K562 (cell line): ENCODE results near the gene BAIAP2. TPM values are rescaled to one million over a fixed set of nuclear protein-coding genes. Genes with fewer than 3 reads are reported as not detected.

Source experiments
- CTBP1 ChIP-seq: fragments of 450-650 bp; IDR thresholded peaks from 2 replicates; pipeline ENCODE4 v1.6.1; 2016; ENCODE audit warnings: borderline replicate concordance
- ESRRB ChIP-seq: fragments of 250-450 bp; sonication (Bioruptor Pico); IDR thresholded peaks from 2 replicates; pipeline ENCODE4 v1.5.0; 2020; ENCODE audit warnings: mild to moderate bottlenecking, moderate library complexity, borderline replicate concordance
- GABPA ChIP-seq: fragments of 200-800 bp; sonication (Bioruptor generic); conservative IDR thresholded peaks from 2 replicates; pipeline ENCODE4 v1.6.1; 2016; ENCODE audit warnings: low read depth, missing genetic modification characterization, missing compliant biosample characterization
- IRF9 ChIP-seq: fragments of 450-650 bp; IDR thresholded peaks from 2 replicates; pipeline ENCODE4 v1.6.1; 2016; ENCODE audit warnings: missing biosample characterization, missing genetic modification characterization
- NBN ChIP-seq: fragments of 450-650 bp; IDR thresholded peaks from 2 replicates; pipeline ENCODE4 v1.6.1; 2016; ENCODE audit warnings: low read depth, mild to moderate bottlenecking
- PHF8 ChIP-seq: fragments of 200-600 bp; sonication (generic); IDR thresholded peaks from 2 replicates; pipeline ENCODE4 v1.6.1; 2012; ENCODE audit warnings: mixed run types, mild to moderate bottlenecking, inconsistent platforms, low read length, moderate library complexity, borderline replicate concordance
- RBFOX2 ChIP-seq: fragments of 200-400 bp; formaldehyde crosslinking; IDR thresholded peaks from 2 replicates; pipeline ENCODE4 v1.6.1; 2017; ENCODE audit warnings: low read depth, mild to moderate bottlenecking, low read length, moderate library complexity
- SMC3 ChIP-seq: conservative IDR thresholded peaks from 2 replicates; pipeline ENCODE4 v1.6.1; 2011; ENCODE audit warnings: low read depth, low read length, improper control_type of control experiment; ENCODE audit not compliant: insufficient read depth
- SREBF1 ChIP-seq: fragments of 150-350 bp; IDR thresholded peaks from 2 replicates; pipeline ENCODE4 v1.6.1; 2014; ENCODE audit warnings: antibody characterized with exemption, low read depth, low read length, borderline replicate concordance
- TBL1XR1 ChIP-seq, 2 experiments: IDR thresholded peaks; 2 replicates each; pipeline ENCODE4 v1.6.1; 2012; ENCODE audit warnings: improper control_type of control experiment in 2 of 2, low read length in 2 of 2, mild to moderate bottlenecking in 1 of 2
- THRAP3 ChIP-seq: fragments of 450-650 bp; IDR thresholded peaks from 2 replicates; pipeline ENCODE4 v1.6.1; 2016; ENCODE audit warnings: mild to moderate bottlenecking, inconsistent platforms, borderline replicate concordance
- XRCC4 ChIP-seq: IDR thresholded peaks from one replicate; pipeline ENCODE4 v1.6.1; 2011; ENCODE audit not compliant: insufficient read depth, insufficient read length; ENCODE audit errors: extremely low read depth
- polyA plus RNA-seq, 8 experiments: library from polyadenylated mRNA; depleted of rRNA in 4 of 8; stranded (reverse) in 5 of 8; unstranded in 3 of 8; fragments of >200 nt; fragmentation: Nextera tagmentation in 2 of 8; fragmentation: Illumina TruSeq in 1 of 8; extraction: Ambion mirVana in 2 of 8; extraction: Trizol in 1 of 8; gene quantifications; 2 replicates each; pipeline versions ENCODE4 v1.2.1 to v1.2.3, GENCODE V29; 2011 to 2014; ENCODE audit warnings: inconsistent platforms in 1 of 8, missing spikeins in 1 of 8
- total RNA-seq, 7 experiments: library from RNA; depleted of rRNA in 6 of 7; stranded (reverse); fragments of >200 nt in 6 of 7; fragmentation: Illumina TruSeq in 2 of 7; extraction: Trizol in 2 of 7; gene quantifications; 2 replicates each; pipeline versions ENCODE4 v1.2.1 to v1.2.3, GENCODE V29; 2011 to 2021; ENCODE audit warnings: low replicate concordance in 1 of 7
- TF ChIP-seq, protein P1 (sequence below), 2 experiments: fragments of 450-650 bp; IDR thresholded peaks; 2 replicates each; pipeline ENCODE4 v1.6.1; 2016; ENCODE audit warnings: mild to moderate bottlenecking in 2 of 2, borderline replicate concordance in 1 of 2, low read depth in 1 of 2, moderate library complexity in 1 of 2
- TF ChIP-seq, protein P2 (sequence below): fragments of 200-400 bp; formaldehyde crosslinking; IDR thresholded peaks from 2 replicates; pipeline ENCODE4 v1.6.1; 2017; ENCODE audit warnings: mild to moderate bottlenecking, low read depth, low read length, moderate library complexity

The BAIAP2 gene
- total and polyA plus RNA-seq, 9 of the 15 experiments (the other 6 are each of a cell fraction or from before 2014, with no cell fraction given): 2.3 to 51.6 (median 18.4) TPM

GRCh38 chr17:81057079-81057730 lies 22.3 kb downstream of the BAIAP2 start (continued):
- TF ChIP-seq, protein P1, sequence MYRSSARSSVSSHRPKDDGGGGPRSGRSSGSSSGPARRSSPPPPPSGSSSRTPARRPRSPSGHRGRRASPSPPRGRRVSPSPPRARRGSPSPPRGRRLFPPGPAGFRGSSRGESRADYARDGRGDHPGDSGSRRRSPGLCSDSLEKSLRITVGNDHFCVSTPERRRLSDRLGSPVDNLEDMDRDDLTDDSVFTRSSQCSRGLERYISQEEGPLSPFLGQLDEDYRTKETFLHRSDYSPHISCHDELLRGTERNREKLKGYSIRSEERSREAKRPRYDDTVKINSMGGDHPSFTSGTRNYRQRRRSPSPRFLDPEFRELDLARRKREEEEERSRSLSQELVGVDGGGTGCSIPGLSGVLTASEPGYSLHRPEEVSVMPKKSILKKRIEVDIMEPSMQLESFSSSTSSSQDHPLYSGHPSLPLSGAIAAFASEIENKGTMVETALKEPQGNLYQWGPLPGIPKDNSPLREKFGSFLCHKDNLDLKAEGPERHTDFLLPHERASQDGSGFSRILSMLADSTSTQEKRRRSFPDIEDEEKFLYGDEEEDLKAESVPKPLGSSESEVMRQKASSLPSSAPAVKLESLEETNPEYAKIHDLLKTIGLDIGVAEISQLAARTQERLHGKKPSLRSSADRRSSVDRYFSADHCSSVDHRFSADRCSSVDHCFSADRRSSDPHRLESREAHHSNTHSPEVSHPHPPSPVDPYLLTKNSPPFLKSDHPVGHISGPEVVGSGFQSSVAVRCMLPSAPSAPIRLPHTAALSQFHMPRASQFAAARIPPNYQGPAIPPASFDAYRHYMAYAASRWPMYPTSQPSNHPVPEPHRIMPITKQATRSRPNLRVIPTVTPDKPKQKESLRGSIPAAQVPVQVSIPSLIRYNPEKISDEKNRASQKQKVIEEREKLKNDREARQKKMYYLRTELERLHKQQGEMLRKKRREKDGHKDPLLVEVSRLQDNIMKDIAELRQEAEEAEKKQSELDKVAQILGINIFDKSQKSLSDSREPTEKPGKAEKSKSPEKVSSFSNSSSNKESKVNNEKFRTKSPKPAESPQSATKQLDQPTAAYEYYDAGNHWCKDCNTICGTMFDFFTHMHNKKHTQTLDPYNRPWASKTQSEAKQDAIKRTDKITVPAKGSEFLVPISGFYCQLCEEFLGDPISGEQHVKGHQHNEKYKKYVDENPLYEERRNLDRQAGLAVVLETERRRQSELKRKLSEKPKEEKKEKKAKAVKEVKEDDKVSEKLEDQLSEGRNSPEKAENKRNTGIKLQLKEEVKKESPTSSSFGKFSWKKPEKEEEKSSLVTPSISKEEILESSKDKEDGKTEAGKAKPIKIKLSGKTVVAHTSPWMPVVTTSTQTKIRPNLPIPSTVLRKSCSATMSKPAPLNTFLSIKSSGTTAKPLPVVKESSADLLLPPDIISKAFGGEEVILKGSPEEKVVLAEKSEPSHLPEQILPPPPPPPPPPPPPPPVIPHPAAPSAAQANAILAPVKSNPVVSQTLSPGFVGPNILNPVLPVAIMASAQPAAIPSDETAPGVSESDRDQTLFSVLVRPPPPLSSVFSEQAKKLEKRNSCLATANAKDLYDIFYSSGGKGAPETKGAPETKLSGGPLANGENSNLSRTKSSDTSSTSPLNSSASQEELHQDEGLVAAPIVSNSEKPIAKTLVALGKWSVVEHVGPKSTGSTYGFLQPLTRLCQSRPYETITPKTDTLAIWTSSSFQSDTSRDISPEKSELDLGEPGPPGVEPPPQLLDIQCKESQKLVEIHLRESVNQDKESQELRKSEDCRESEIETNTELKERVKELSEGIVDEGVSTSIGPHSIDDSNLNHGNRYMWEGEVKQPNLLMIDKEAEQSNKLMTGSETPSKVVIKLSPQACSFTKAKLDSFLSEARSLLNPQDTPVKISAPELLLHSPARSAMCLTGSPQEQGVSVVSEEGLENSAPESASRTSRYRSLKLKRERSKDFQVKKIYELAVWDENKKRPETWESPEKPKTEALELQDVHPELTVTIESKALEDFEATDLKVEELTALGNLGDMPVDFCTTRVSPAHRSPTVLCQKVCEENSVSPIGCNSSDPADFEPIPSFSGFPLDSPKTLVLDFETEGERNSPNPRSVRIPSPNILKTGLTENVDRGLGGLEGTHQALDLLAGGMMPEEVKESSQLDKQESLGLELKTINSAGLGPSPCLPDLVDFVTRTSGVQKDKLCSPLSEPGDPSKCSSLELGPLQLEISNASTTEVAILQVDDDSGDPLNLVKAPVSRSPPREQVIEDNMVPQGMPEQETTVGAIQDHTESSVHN (IDR thresholded peaks at IDR 0.05; ENCODE audit: borderline replicate concordance in 1 of 2, low read depth in 1 of 2): peak in 1 of 2 experiments; percentile 48; a peak in 1 of 4 replicates
- TF ChIP-seq XRCC4 (no peak), ESRRB (CRISPR knock-in tag) (no peak), NBN (peak; percentile 66; the same call in 1 of the 2 replicates), GABPA (tag) (peak; percentile 31; the same call in 1 of the 2 replicates), TBL1XR1 (IDR thresholded peaks at IDR 0.05; ENCODE audit: low read length in 2 of 2) (peak in 1 of 2 experiments; percentile 62; a peak in 1 of 4 replicates), RBFOX2 (0 out of 2 replicates have a peak, but pooled peaks have one; percentile 24), PHF8 (no peak), CTBP1 (peak; percentile 96), SREBF1 (no peak), THRAP3 (no peak), SMC3 (0 out of 2 replicates have a peak, but pooled peaks have one; percentile 13), IRF9 (no peak)
- TF ChIP-seq, protein P2, sequence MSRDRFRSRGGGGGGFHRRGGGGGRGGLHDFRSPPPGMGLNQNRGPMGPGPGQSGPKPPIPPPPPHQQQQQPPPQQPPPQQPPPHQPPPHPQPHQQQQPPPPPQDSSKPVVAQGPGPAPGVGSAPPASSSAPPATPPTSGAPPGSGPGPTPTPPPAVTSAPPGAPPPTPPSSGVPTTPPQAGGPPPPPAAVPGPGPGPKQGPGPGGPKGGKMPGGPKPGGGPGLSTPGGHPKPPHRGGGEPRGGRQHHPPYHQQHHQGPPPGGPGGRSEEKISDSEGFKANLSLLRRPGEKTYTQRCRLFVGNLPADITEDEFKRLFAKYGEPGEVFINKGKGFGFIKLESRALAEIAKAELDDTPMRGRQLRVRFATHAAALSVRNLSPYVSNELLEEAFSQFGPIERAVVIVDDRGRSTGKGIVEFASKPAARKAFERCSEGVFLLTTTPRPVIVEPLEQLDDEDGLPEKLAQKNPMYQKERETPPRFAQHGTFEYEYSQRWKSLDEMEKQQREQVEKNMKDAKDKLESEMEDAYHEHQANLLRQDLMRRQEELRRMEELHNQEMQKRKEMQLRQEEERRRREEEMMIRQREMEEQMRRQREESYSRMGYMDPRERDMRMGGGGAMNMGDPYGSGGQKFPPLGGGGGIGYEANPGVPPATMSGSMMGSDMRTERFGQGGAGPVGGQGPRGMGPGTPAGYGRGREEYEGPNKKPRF: no peak
